NCI-H2196 (cell line): ENCODE data around the gene STPG2.

Experiments
- DNase-seq: peaks from one replicate; lab custom pipeline; 2025; ENCODE audit not compliant: unreplicated experiment; lab: John Stamatoyannopoulos, UW

STPG2 gene

GRCh38 chr4:98143001-98143899 is at the start of gene STPG2:
Gene STPG2 (minus strand): TSS chr4:98143476.
- DNase-seq: peak; percentile 77

- DNase-seq: no peak
Measured at GRCh38 chr4:98185279-98185678, 42.0 kb upstream of the STPG2 start.

- no peak for DNase-seq
Measured at GRCh38 chr4:98181809-98182208, 38.5 kb upstream of the STPG2 start.

GRCh38 chr4:98179951-98180350 is 36.7 kb upstream of the STPG2 start:
- no peak for DNase-seq

DNA sequence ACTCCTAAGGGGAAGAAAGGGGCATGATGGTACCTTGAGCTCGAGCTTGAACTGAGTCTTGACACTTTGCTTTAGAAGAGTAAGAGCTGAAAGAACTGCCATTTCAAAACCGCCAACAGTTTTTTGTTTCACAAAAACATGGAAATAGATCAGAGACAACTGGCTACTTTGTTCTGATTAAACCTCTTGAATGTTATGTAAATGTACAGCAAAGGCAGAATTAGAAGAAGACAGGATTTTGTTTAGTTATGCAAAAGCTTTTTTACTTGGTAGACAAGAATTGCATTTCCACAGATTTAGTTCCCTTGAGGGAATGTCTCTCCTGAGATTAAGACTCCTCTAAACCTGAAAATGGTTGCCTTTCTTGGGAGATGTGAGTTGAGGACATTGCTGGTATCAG is 33.3 kb upstream of the STPG2 start:
- DNase-seq: no peak

- no peak for DNase-seq
Measured at GRCh38 chr4:98170035-98170434, 26.8 kb upstream of the STPG2 start.

GRCh38 chr4:98166731-98167041 is 23.4 kb upstream of the STPG2 start:
- DNase-seq: no peak

DNA sequence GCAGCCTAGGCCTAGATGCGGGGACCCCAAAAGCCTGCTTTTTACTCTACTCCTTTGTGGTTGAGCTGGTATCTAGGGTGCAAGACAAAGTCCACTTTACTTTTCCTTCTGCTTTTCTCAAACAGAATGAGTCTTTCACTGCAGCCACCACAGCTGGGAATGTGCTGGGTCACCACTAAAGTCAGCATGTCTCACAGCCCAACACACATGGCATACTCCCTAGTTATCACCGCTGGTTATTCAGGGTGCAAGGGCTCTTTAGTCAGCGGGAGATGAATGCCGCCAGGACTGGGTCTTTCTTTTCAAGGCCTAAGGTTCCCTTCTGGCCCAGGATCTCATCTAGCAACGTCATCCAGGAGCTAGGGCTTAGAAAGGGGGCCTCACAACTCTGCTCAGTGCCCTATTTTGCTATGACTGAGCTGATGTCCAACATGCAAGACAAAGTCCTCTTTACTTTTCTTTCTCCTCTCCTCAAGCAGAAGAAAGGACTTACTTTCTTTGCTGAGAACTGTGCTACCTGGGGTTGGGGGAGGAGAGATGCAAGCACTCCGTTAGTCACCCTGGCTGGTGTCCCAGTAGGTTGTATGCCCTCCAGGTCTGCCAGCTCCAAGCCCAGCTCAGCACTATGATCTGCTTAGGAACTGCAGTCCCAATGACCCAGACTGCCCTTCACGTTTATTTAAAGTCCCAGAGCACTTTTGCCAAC is 22.9 kb upstream of the STPG2 start:
- no peak for DNase-seq

DNA sequence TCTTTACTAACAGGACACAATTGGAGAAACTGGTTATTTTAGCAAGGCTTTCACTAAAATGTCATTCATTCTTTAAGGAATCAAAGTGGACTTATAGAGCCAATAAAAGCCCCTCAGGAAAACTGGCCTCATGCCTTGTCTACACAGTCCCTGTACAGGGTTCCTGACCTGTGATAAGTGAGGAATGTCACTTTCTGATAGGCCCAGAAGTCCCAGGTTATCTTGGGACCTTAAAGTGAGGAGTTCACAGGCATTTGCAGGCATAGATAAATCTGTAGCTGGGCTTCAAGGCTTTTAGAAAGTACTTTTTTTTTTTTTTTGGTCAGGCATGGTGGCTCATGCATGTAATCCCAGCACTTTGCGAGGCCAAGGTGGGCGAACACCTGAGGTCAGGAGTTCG is 19.4 kb upstream of the STPG2 start:
- no peak for DNase-seq

- DNase-seq: no peak
Measured at GRCh38 chr4:98151145-98151924, 8.1 kb upstream of the STPG2 start.

DNA sequence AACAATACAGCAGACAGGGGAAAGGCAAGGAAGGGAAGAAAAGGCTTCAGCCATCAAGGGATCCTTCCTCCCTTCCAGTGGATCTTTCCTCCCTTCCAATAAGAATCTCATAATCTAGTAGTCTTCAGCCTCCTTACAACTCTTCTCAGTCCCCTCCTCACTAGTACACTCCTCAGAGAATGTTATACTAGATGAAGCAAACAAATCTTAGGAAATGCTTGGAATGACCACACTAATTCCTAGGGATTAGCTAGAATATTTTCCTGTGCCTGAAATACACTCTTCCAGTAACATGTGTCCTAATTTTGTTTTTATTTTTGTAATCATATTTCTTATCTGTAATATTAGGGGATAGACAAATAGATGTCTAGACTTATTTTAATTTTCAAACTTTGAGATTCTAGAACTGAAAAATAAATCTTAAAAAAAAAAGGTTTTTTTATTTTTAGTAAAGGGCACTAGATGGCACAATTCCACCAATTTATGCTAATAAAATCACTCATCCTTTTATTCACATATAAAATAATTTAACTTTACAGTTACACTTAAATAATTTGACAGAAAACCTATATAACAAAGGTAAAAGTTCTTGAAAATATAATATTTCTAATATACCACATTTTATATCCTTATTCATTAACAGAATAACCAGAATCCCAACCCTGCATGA is 7.0 kb upstream of the STPG2 start:
- DNase-seq: no peak

GRCh38 chr4:98148856-98149255 is 5.6 kb upstream of the STPG2 start:
- DNase-seq: no peak

DNA sequence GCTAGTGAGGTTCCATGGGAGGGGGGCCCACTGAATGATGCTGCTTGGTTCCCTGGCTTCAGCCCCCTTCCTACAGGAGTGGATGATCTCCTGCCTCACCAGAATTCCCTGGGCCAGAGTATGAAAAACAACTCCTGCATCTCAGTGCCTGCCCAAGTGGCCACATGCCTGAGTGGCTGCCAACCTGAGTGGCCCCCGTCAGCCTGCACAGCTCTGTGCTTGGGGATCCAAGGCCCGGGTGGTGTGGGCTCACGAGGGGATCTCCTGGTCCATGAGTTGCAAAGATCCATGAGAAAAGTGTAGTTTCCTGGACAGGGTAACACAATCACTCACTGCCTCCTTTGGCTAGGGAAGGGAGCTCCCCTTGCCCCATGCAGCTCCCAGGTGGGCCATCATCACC is 17.1 kb downstream of the STPG2 start:
- DNase-seq: no peak

- DNase-seq: no peak
Measured at GRCh38 chr4:98125585-98125984, 17.7 kb downstream of the STPG2 start.

DNA sequence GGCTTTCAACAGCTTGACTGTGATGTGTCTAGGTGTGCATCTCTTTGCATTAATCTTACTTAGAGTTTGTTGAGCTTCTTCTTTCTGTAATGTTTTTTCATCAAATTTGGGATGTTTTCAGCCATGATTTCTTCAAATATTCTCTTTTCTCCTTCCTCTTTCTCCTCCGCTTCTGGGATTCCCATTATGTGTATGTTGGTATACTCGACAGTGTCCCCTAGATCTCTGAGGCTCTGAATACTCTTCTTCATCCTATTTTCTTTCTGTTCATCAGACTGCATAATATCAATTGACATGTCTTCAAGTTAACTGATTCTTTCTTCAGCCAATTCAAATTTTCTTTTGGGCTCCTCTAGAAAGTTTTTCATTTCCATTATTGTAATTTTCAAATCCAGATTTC is 25.9 kb downstream of the STPG2 start:
- no peak for DNase-seq

DNA sequence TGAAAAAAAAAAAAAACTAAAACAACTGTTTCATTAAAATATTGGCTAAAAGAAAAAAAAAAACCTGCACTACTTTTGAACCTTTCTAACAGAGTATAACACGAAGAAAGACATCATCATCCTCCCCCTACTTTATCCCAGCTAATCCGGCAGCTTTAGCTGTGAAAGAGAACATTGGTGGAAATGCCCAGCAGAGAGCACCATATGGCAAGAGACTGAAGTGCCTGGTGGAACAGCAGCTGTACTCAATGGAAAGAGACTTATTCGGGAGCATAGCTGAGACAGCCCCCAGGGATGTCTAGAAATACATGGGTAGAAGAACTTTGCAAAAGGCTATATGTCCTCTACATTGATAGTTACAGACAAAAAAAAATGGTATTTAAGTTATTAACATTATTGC is 30.3 kb downstream of the STPG2 start:
- DNase-seq: no peak

DNA sequence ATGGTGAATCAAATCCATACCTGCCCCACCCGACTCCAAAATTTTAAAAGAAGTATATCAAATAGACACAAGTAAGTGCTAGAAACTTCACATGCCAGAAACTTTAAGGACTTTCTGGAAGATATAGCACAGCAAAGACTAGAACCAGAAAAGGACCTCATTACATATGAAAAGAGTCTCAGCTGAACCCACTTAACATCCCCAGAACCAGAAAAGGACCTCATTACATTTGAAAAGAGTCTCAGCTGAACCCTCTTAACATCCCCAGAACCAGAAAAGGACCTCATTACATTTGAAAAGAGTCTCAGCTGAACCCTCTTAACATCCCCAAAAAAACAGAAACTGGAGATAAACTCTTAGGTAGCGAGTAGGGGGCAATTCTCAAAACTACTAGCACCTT is 32.3 kb downstream of the STPG2 start:
- no peak for DNase-seq

DNA sequence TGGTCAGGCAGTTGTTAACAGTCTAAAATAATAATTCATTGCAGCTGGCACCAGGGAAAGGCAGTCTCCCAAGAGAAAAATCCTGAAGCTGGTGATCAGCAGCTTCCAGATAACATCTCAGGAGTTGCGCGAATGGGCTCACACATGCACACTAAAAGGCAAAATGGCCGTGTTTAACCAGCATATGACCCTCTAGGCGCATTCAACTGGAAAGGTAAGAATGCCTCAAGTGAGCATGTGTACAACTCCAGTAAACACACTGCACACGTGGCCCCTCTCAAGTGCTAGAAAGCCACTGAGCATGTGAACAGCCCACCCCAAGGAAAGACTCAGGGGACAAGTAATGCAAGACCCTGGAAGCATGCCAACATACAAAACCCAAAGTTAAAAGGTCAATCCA is 33.1 kb downstream of the STPG2 start:
- DNase-seq: no peak

DNA sequence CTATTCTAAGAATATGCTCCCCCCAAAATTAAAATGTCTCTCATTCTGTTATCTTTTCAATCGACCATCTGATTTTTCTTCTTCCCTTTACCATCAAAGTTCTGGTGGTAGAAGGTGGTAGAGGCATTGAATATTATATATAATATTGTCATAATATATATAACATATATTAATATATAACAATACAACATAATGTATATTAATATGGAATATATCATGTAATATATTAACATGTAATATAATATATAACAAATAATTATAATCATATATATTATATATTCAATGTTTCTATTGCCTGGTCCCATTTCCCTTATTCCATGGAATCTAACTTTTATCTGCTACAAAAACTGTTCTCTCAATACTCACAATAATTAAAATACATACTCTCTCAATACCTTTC is 40.6 kb downstream of the STPG2 start:
- DNase-seq: no peak

- DNase-seq: no peak
Measured at GRCh38 chr4:98101988-98102387, 41.3 kb downstream of the STPG2 start.

DNA sequence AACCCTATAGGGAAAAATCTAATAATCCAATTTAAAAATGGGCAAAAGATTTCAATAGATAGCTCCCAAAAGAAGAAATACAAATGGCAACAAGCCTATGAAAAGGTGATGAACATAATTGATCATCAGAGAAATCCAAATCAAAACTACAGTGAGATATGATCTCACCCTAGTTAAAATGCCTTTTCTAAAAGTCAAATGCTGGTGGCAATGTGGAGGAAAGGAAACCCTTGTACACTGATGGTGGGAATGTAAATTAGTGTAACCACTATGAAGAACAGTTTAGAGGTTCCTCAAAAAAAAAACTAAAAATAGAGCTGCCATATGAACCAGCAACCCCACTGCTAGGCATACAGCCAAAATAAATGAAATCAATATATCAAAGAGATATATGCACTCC is 44.5 kb downstream of the STPG2 start:
- no peak for DNase-seq
